B cell (primary cell): ENCODE measurements around the gene NUDT14. TPM values are rescaled to one million over a fixed set of nuclear protein-coding genes. Genes with fewer than 3 reads are reported as not detected.

Experiments used
- ATAC-seq: fragments of 200-7000 bp; cut with Tn5 transposase; one replicate; pipeline ENCODE4 v1.10.0; 2021; ENCODE audit warnings: low read depth, mild to moderate bottlenecking, moderate number of reproducible peaks, moderate library complexity
- CTCF ChIA-PET: fragments of 350-600 bp; sonication (Branson Sonifier 250); formaldehyde crosslinking; loops from one replicate; lab custom pipeline; 2021; ENCODE audit warnings: antibody characterized with exemption, inconsistent platforms; lab: Charles Lee
- POLR2A ChIA-PET: fragments of 350-600 bp; sonication (Branson Sonifier 250); formaldehyde crosslinking; loops from one replicate; lab custom pipeline; 2021; ENCODE audit warnings: antibody characterized with exemption; lab: Charles Lee
- DNase-seq: peaks from one replicate; pipeline ENCODE4 v3.0.0; 2013
- H2AFZ ChIP-seq: 2 replicates; pipeline ENCODE4 v1.6.1; 2012; ENCODE audit warnings: mild to moderate bottlenecking, low read depth, low read length; ENCODE audit not compliant: insufficient read depth, poor library complexity, severe bottlenecking
- H3K27ac ChIP-seq, 2 donors: 1 replicate in 1 of 2; 2 replicates in 1 of 2; pipeline ENCODE4 v1.5.1; 2012 to 2013; ENCODE audit warnings: low read length in 2 of 2, mild to moderate bottlenecking in 2 of 2, moderate library complexity in 1 of 2
- H3K27me3 ChIP-seq, 4 experiments: fragments of 200-600 bp in 1 of 4; sonication (generic) in 1 of 4; replicated peaks in 1 of 4; 1 replicate in 2 of 4; 2 replicates in 2 of 4; pipeline versions ENCODE4 v1.6.1 to v1.7.0; 2013 to 2016; ENCODE audit warnings: low read length in 3 of 4, mild to moderate bottlenecking in 2 of 4, mixed read lengths in 1 of 4, moderate library complexity in 1 of 4; ENCODE audit not compliant: insufficient read depth in 4 of 4, control insufficient read depth in 3 of 4; ENCODE audit errors: control extremely low read depth in 1 of 4
- H3K36me3 ChIP-seq, 2 experiments: replicated peaks in 1 of 2; 1 replicate in 1 of 2; 2 replicates in 1 of 2; pipeline versions ENCODE4 v1.6.1 to v1.7.1; 2013; ENCODE audit warnings: low read length in 1 of 2; ENCODE audit not compliant: insufficient read depth in 2 of 2, control insufficient read depth in 1 of 2; ENCODE audit errors: control extremely low read depth in 1 of 2, extremely low read depth in 1 of 2
- H3K4me1 ChIP-seq, 2 donors: fragments of 200-600 bp in 1 of 2; sonication (generic) in 1 of 2; 1 replicate in 1 of 2; 2 replicates in 1 of 2; pipeline versions ENCODE4 v1.5.1 to v1.6.1; 2013 to 2017; ENCODE audit warnings: low read length in 2 of 2; ENCODE audit not compliant: control insufficient read depth in 2 of 2, insufficient read depth in 2 of 2
- H3K4me2 ChIP-seq: replicated peaks from 2 replicates; pipeline ENCODE3; 2012; ENCODE audit warnings: mild to moderate bottlenecking, low read depth, low read length; ENCODE audit not compliant: poor library complexity, severe bottlenecking
- H3K4me3 ChIP-seq, 5 experiments: fragments of 200-600 bp in 1 of 5; sonication (generic) in 1 of 5; 1 replicate in 3 of 5; 2 replicates in 2 of 5; pipeline versions ENCODE4 v1.5.1 to v1.7.0; 2011 to 2016; ENCODE audit warnings: low read length in 4 of 5, mild to moderate bottlenecking in 4 of 5, low read depth in 2 of 5, control low read depth in 1 of 5, moderate library complexity in 1 of 5; ENCODE audit not compliant: insufficient read depth in 1 of 5; ENCODE audit errors: control extremely low read depth in 1 of 5, extremely low read depth in 1 of 5
- H3K79me2 ChIP-seq: fragments of 200-600 bp; sonication (generic); one replicate; pipeline ENCODE4 v1.6.0; 2016; ENCODE audit warnings: low read length; ENCODE audit not compliant: control insufficient read depth, insufficient read depth
- H3K9ac ChIP-seq: fragments of 200-600 bp; sonication (generic); 2 replicates; pipeline ENCODE4 v1.6.1; 2017; ENCODE audit warnings: mild to moderate bottlenecking, low read length, moderate library complexity
- H3K9me3 ChIP-seq, 3 donors: one replicate each; pipeline versions ENCODE4 v1.6.1 to v1.7.1; 2013; ENCODE audit warnings: low read length in 2 of 3; ENCODE audit not compliant: control insufficient read depth in 2 of 3, insufficient read depth in 1 of 3; ENCODE audit errors: control extremely low read depth in 1 of 3
- H4K20me1 ChIP-seq: 2 replicates; pipeline ENCODE4 v1.6.0; 2012; ENCODE audit warnings: mild to moderate bottlenecking, low read length; ENCODE audit not compliant: insufficient read depth, control insufficient read depth, poor library complexity, severe bottlenecking
- H3K27ac Mint-ChIP-seq: one replicate; pipeline ENCODE4 v1.8.0; 2021; ENCODE audit warnings: mixed read lengths
- H3K27me3 Mint-ChIP-seq: one replicate; pipeline ENCODE4 v1.8.0; 2021; ENCODE audit warnings: mixed read lengths
- H3K4me1 Mint-ChIP-seq: one replicate; pipeline ENCODE4 v1.8.0; 2021; ENCODE audit warnings: mixed read lengths
- H3K4me3 Mint-ChIP-seq: one replicate; pipeline ENCODE4 v1.8.0; 2021; ENCODE audit warnings: mixed read lengths
- H3K9me3 Mint-ChIP-seq: one replicate; pipeline ENCODE4 v1.8.0; 2022; ENCODE audit warnings: mixed read lengths; ENCODE audit not compliant: insufficient read depth
- CTCF ChIP-seq: fragments of 200-600 bp; IDR thresholded peaks from one replicate; pipeline ENCODE4 v1.8.0; 2022; ENCODE audit warnings: antibody characterized with exemption, mild to moderate bottlenecking
- EZH2 ChIP-seq: IDR thresholded peaks from 2 replicates; pipeline ENCODE4 v1.6.1; 2012; ENCODE audit warnings: borderline replicate concordance, low read depth, mild to moderate bottlenecking, moderate library complexity, low read length; ENCODE audit not compliant: insufficient read depth, poor library complexity, severe bottlenecking
- WGBS: methylation state at CpG from one replicate; pipeline ENCODE4 v1.1.5; 2013; ENCODE audit warnings: missing lambda C conversion rate; ENCODE audit not compliant: insufficient coverage; 5-methylcytosine and 5-hydroxymethylcytosine counted together
- intact Hi-C: fragments of 100-400 bp; cut with micrococcal nuclease; formaldehyde crosslinking; loops from one replicate; pipeline ENCODE4 v1.10.0; 2022
- polyA plus RNA-seq: library from polyadenylated mRNA; depleted of rRNA; stranded (reverse); fragments of >200 nt; gene quantifications from 2 replicates; pipeline ENCODE4 v1.2.3, GENCODE V29; 2012
- total RNA-seq, 2 donors: library from RNA; stranded (reverse); fragments of 120-200 nt in 1 of 2; gene quantifications; 1 replicate in 1 of 2; 2 replicates in 1 of 2; pipeline versions ENCODE4 v1.2.3 to v1.2.4, GENCODE V29; 2013 to 2022

The NUDT14 gene
- total and polyA plus RNA-seq, 2 donors (not counting 1 experiment from before 2014, with no cell fraction given): 17.4 to 31.6 TPM

- H3K9ac ChIP-seq: no peak overlapping the region
- peaks cover 8% of the 10 kb centered on the region for H3K27me3 Mint-ChIP-seq
- no peak overlapping the region for H3K4me2 ChIP-seq
- H3K9me3 ChIP-seq: peaks cover 1 to 37% (median 19%) of the 10 kb centered on the region in 3 donors
- no peak overlapping the region for H3K27ac Mint-ChIP-seq
- H3K79me2 ChIP-seq: no peaks in the 10 kb centered on the region
- ATAC-seq (no peak), DNase-seq (no peak)
- H3K4me1 Mint-ChIP-seq: no peaks in the 10 kb centered on the region
- 84% methylated on average over 50 of the region's 50 CpGs for WGBS
- intact Hi-C loops: no loop called here
- CTCF ChIA-PET: no interaction called here
- no peaks in the 10 kb centered on the region for H3K4me1 ChIP-seq
- H4K20me1 ChIP-seq: no peaks in the 10 kb centered on the region
- H3K36me3 ChIP-seq: no peaks in the 10 kb centered on the region
- H2AFZ ChIP-seq: no peak overlapping the region
- H3K27ac ChIP-seq: no peak overlapping the region
- no peak overlapping the region for H3K4me3 Mint-ChIP-seq
- POLR2A ChIA-PET: interaction anchor here (0.6 kb wide), 1 partner anchor 159 kb away, joined by 3 read pairs; no protein-coding TSS in a partner anchor
- TF ChIP-seq CTCF: no peak
- TF ChIP-seq EZH2: no peak
- H3K9me3 Mint-ChIP-seq: peaks cover 10% of the 10 kb centered on the region
- H3K27me3 ChIP-seq: peaks cover 0 to 8% (median 0%) of the 10 kb centered on the region in 4 experiments
- no peak overlapping the region for H3K4me3 ChIP-seq
Measured at GRCh38 chr14:105136401-105137322, 44.5 kb downstream of the NUDT14 start.
